ENCODE measurements around the gene HERC2.

DNA sequence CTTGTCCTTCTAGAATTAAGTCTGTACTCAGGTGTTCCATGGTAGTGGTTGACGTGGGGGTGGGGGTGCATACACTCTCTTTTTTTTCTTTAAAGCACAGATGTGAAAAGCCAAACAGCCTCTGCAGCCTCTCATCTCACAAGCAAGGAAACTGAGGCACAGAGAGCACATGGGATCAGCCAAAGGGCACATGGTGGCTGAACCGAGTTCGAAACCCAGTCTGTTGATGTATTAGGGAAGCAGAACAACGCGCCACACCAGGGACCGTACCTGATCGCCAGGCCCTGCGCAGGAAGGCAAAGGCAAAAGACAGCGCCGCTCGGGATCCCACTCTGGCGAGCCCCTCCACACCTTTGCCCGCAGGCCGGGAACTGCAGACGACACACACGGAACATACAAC, 47.3 kb downstream of the HERC2 start:
- TF ChIP-seq, protein P1, sequence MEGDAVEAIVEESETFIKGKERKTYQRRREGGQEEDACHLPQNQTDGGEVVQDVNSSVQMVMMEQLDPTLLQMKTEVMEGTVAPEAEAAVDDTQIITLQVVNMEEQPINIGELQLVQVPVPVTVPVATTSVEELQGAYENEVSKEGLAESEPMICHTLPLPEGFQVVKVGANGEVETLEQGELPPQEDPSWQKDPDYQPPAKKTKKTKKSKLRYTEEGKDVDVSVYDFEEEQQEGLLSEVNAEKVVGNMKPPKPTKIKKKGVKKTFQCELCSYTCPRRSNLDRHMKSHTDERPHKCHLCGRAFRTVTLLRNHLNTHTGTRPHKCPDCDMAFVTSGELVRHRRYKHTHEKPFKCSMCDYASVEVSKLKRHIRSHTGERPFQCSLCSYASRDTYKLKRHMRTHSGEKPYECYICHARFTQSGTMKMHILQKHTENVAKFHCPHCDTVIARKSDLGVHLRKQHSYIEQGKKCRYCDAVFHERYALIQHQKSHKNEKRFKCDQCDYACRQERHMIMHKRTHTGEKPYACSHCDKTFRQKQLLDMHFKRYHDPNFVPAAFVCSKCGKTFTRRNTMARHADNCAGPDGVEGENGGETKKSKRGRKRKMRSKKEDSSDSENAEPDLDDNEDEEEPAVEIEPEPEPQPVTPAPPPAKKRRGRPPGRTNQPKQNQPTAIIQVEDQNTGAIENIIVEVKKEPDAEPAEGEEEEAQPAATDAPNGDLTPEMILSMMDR (IDR thresholded peaks at IDR 0.05; ENCODE audit: low read length) = no peak
- TF ChIP-seq EZH2 (IDR thresholded peaks at IDR 0.05; ENCODE audit: borderline replicate concordance, low read length) = no peak

Data from OCI-LY1 (cell line).